Activated naive CD4-positive, alpha-beta T cell treated with anti-CD3 and anti-CD28 coated beads, Interleukin-2, amount 50 U/mL, for 24 hours (primary cell): ENCODE measurements around the gene BCL2.
A peak's percentile ranks its signal among the peaks of the same experiment; 100 is the strongest.

Source experiments
- H3K27ac Mint-ChIP-seq: one replicate; pipeline ENCODE4 v1.8.0; 2021; ENCODE audit warnings: mild to moderate bottlenecking, mixed read lengths
- H3K27me3 Mint-ChIP-seq: one replicate; pipeline ENCODE4 v1.8.0; 2021; ENCODE audit warnings: mixed read lengths
- H3K36me3 Mint-ChIP-seq: one replicate; pipeline ENCODE4 v1.8.0; 2021; ENCODE audit warnings: mixed read lengths
- H3K4me1 Mint-ChIP-seq: one replicate; pipeline ENCODE4 v1.8.0; 2021; ENCODE audit warnings: mixed read lengths
- H3K4me3 Mint-ChIP-seq: one replicate; pipeline ENCODE4 v1.8.0; 2021; ENCODE audit warnings: mild to moderate bottlenecking, mixed read lengths
- H3K9me3 Mint-ChIP-seq: one replicate; pipeline ENCODE4 v1.8.0; 2021; ENCODE audit warnings: mixed read lengths

Gene BCL2

DNA sequence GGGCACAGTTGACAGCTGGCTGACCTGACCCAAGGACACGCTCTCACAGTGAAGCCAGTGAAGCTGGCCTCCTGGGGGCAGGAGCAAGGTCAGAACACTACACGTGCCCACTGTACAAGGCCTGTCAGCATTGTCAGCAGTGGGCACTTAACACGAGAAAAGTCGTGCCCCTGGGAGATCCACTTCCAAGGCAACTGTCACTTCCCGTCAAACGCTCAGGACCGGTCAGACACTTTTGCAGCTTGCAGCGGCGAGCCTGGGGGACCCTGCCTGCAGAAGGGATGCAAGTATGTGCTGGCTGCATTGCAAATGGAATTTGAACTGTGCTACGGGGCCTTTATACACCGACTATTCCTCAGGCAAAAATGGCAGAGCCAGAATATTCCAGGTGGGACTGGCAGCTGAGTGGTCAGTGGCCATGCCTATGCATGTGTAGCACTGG is 176.2 kb downstream of the BCL2 start:
- Mint-ChIP-seq H3K27ac (peak overlapping the region; percentile 82), H3K9me3 (no peaks in the 10 kb centered on the region)

DNA sequence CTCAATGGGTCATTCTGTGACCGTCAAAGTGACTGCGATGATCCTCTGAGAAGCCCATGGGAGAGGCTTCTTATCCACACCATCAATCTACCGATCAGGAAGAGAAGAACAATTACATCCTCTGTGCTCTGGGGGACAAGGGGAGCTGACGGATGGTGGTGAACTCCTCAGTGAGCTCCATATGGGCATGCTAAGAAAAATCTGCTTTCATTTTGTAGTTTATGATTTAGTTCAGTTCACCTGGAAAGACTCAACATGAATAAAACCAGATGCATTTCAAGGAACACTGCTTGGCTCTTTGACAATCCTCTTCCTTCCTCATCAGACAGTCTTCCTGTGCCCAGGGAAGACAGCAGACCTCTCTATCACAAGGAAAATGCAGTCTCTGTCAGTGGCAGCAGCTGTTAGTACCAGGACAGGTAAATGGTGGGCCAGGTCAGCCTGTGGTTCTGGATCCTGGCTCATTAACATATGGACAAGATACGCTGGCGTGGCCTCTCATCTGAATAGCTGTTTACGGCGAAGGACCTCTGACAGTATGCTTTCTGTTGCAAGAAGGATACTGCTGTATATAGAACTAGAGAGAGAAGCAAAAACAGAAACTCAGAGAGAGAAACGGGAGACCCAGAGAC is 176.9 kb downstream of the BCL2 start:
- H3K4me1 Mint-ChIP-seq: peaks cover 79% of the 10 kb centered on the region
- H3K36me3 Mint-ChIP-seq: peaks cover 12% of the 10 kb centered on the region
- no peaks in the 10 kb centered on the region for H3K27me3 Mint-ChIP-seq
- peak overlapping the region; percentile 82 for H3K27ac Mint-ChIP-seq
- H3K4me3 Mint-ChIP-seq: peak overlapping the region; percentile 33
- H3K9me3 Mint-ChIP-seq: no peaks in the 10 kb centered on the region

More for the DNA sequence above, 176.2 kb downstream of the BCL2 start:
- Mint-ChIP-seq H3K4me1 (peaks cover 77% of the 10 kb centered on the region), H3K4me3 (no peak overlapping the region), H3K27me3 (no peaks in the 10 kb centered on the region), H3K36me3 (peaks cover 14% of the 10 kb centered on the region)

DNA sequence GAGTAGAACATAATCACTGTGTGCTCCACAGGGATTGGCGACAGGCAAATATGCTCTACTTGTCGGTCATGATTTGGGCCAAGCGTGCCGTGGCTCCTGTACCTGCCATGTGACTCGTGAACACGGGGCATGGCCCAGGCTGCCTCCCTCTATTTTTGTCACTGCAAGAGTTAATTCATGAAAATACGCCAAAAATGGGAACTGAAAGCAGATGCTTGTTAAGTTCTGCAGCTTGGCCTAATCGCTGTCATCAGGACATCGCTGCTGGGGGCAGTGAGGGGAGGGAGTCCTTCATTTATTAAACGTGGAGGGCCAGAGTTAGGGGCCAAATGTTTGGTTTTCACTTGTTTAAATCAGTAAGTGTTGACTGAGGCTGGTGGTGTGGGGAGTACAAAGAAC is 177.8 kb downstream of the BCL2 start:
- H3K27ac Mint-ChIP-seq: peak overlapping the region; percentile 51
- no peaks in the 10 kb centered on the region for H3K27me3 Mint-ChIP-seq
- peaks cover 85% of the 10 kb centered on the region for H3K4me1 Mint-ChIP-seq
- peaks cover 12% of the 10 kb centered on the region for H3K36me3 Mint-ChIP-seq
- no peak overlapping the region for H3K4me3 Mint-ChIP-seq
- no peaks in the 10 kb centered on the region for H3K9me3 Mint-ChIP-seq

DNA sequence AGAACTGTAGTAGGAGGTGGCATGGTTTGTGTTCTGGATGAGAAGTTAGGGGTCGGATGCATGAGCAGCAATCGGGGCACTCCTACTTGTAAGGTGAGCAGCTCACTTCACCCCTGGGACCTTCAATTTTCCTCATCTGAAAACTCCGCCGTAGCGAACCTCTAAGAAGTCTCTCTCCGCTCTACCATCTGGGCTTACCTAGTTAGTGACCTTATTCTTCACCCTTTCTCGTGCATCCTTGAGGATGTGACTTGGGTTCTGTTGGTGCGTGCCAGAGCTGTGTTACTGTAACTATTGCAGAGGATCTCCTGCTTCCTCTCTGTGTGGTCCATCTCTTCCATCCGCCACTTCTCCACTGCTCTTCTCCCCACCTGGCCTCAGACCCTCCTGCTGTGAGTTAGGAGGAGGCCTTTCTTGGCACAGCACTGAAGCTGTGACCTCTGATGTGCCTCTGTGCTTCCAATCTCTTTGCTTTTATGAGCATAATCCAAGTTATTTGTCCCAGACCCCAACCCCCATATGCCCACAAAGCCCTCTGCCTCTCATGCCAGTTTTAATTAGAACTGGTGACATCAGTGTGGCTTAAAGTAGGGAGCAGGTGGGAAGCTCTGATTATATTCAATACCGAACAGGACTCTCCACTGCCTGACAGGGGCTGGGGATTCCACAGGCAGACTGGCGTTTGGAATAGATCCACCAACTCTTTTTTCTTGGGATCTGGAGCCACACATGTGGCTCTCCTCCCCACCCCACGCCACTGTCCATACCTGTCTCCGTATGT is 178.4 kb downstream of the BCL2 start:
- H3K4me3 Mint-ChIP-seq: no peak overlapping the region
- peaks cover 87% of the 10 kb centered on the region for H3K4me1 Mint-ChIP-seq
- H3K27me3 Mint-ChIP-seq: no peaks in the 10 kb centered on the region
- no peaks in the 10 kb centered on the region for H3K9me3 Mint-ChIP-seq
- H3K27ac Mint-ChIP-seq: peak overlapping the region; percentile 51
- H3K36me3 Mint-ChIP-seq: peaks cover 12% of the 10 kb centered on the region

DNA sequence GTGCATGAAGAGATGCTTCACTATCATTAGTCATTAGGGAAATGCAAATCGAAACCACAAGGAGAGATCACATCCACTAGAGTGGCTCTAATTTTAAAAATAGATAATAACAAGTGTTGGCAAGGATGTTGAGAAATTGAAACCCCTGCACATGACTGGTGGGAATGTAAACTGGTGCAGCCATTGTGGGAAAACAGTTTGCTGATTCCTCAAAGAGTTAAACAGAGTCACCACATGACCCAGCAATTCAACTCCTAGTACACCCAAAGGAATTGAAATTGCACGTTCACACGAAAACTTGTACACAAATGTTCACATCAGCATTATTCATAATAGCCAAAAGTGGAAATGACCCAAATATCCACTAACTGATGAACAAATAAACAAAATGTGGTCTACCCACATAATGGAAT is 179.5 kb downstream of the BCL2 start:
- Mint-ChIP-seq H3K4me3 (peak overlapping the region; percentile 3), H3K36me3 (peaks cover 14% of the 10 kb centered on the region), H3K27ac (peak overlapping the region; percentile 88), H3K9me3 (no peaks in the 10 kb centered on the region), H3K27me3 (no peaks in the 10 kb centered on the region), H3K4me1 (peaks cover 89% of the 10 kb centered on the region)

DNA sequence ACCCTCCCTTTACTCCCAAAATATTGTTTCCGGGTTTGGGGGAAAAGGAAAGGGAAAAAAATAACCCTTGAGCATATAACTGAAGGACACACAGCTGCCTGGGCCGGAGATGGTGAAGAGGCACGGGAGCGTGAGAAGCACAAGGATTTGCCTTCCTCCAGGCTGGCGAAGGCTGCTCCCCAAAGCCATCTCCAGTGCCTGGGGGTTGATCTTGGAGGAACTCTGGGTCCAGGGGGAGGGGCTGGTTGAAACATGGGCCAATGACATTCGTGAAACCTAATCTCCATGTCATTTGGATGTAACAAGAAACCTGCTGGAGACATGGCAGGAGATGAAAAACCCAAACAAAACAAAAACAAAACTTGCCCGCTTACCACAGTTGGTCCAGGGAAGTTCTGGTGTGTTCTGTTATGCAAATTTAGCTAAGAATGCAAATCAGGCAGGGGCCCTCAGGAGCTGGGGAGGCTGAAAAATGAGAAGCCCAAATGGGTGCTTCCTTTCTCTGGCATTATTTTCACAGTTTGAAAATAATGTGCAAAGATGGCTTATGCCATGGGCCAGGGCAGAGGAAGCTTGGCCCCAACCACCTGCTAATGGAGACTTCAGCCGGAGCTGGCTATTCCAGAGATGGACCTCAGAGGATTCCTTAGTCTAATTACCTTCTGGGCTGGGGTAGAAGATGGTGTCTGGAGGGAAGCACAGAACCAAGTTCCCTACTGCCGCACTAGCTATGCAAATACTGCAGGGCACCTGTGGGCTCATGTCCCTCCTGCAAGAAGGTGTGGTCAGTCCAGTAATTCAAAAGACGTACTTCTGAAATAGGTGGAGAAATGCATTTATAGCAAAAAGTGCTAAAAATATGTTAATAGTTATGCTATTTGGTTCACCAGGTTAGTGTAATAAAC is 180.9 kb downstream of the BCL2 start:
- Mint-ChIP-seq H3K36me3 (peaks cover 13% of the 10 kb centered on the region), H3K4me3 (peak overlapping the region; percentile 86), H3K27me3 (no peaks in the 10 kb centered on the region), H3K4me1 (peaks cover 87% of the 10 kb centered on the region), H3K27ac (peak overlapping the region; percentile 98), H3K9me3 (no peaks in the 10 kb centered on the region)

DNA sequence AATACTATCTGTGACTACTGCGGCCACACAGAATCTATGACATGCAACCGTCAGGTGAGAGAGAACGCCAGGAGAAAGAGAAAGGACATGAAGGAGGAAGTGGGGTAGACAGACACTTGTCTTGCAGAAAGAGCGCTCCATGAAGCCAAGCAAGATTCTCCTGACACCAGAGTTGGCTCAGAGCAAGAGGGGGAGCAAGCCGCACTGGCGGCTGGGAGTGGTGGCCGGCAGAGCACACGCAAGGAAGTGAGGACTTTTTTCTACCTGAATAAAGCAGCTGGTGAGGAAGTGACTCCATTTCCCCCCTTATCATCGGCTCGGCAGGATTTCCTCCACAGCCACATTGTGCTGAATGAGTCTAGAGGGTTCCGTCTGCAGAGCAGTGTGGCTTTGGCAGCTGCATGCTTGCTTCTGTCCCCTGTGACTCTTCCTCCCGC is 181.6 kb downstream of the BCL2 start:
- H3K36me3 Mint-ChIP-seq: peaks cover 13% of the 10 kb centered on the region
- H3K27ac Mint-ChIP-seq: peak overlapping the region; percentile 98
- peak overlapping the region; percentile 86 for H3K4me3 Mint-ChIP-seq
- H3K9me3 Mint-ChIP-seq: no peaks in the 10 kb centered on the region
- H3K4me1 Mint-ChIP-seq: peaks cover 87% of the 10 kb centered on the region
- no peaks in the 10 kb centered on the region for H3K27me3 Mint-ChIP-seq

DNA sequence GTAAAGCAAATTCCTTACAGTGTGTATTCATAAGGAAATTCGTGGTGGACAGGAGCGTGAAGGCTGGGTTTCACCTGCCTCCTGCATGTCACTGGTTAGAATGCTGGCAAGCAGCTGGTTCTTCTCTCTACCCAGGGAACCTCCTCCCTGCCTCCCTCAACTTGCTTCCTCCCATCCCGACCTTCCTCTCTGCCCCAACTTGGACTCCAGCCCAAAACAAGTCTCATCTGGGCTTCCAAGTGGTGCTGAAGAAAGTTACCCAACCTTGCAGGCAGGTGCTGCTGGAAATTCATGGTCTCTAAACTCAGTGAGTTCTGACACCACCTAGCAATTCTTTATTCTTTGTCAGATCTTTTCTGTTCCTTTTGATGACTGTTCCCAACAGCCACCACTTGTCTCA is 184.5 kb downstream of the BCL2 start:
- H3K4me3 Mint-ChIP-seq: no peak overlapping the region
- H3K27ac Mint-ChIP-seq: peak overlapping the region; percentile 78
- H3K9me3 Mint-ChIP-seq: no peaks in the 10 kb centered on the region
- H3K36me3 Mint-ChIP-seq: peaks cover 2% of the 10 kb centered on the region
- H3K4me1 Mint-ChIP-seq: peaks cover 83% of the 10 kb centered on the region
- no peaks in the 10 kb centered on the region for H3K27me3 Mint-ChIP-seq

DNA sequence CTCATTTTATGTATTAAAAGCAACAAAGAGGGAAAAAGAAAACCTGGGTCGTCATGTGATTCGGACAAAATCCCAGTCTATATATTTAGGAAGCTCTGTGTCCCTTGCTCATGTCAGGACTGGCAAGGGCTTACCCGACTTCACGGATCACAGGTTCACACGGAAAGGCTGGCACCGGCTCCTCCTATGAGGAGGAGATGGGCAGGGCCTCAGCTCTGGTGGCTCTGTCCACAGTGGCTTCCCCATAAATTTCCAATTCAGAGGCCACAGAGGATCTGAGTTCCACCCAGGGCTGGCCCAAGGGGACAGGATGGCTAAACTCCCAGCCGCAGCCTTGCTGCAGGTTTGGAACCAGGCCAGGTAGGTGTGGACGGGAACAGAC is 186.8 kb downstream of the BCL2 start:
- Mint-ChIP-seq H3K4me1 (peaks cover 63% of the 10 kb centered on the region), H3K36me3 (peaks cover 4% of the 10 kb centered on the region), H3K4me3 (no peak overlapping the region)

DNA sequence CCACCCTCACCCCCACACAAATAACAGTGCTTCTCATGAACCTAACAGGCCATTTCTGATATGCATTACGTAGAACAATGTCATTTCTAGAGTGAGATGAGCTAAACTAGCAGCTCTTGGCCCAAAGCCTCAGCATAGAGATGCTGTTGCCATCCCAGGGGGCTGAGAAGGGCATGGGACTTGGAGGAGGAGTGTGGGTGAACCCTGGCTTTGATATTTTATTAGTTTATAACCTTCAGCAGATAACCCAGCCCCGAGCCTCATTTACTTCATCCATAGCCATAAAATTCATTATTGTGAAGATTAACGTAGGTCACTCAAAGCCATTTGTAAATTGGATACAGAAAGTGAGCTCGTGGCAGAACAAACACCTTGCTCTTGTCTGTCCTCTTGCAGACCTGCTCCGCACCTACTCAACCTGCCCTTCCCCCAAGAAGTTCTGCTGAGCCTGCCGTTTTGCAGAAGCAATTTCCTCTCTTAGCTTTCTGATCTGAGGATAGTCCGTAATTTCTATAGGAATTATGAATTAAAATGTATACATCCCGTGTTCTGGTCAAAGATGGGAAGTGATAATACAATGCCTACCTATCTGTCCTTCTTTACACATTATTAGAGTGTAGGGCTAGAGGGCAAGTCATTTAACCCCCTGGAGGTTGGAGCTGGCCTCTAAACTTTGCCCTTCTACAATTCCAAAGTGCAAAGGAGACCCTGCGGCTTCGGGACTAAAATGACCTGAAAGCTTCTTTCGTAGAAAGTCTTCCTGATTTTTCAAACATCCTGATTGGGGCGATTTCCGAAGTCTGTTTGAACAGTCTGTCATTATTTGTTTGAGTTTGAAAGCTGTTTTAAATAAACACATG is 187.4 kb downstream of the BCL2 start:
- peak overlapping the region; percentile 60 for H3K4me3 Mint-ChIP-seq
- no peaks in the 10 kb centered on the region for H3K27me3 Mint-ChIP-seq
- peaks cover 59% of the 10 kb centered on the region for H3K4me1 Mint-ChIP-seq
- no peaks in the 10 kb centered on the region for H3K9me3 Mint-ChIP-seq
- H3K27ac Mint-ChIP-seq: peak overlapping the region; percentile 79
- H3K36me3 Mint-ChIP-seq: peaks cover 5% of the 10 kb centered on the region

More for the DNA sequence above, 186.8 kb downstream of the BCL2 start:
- Mint-ChIP-seq H3K27me3 (no peaks in the 10 kb centered on the region), H3K9me3 (no peaks in the 10 kb centered on the region), H3K27ac (peak overlapping the region; percentile 86)

DNA sequence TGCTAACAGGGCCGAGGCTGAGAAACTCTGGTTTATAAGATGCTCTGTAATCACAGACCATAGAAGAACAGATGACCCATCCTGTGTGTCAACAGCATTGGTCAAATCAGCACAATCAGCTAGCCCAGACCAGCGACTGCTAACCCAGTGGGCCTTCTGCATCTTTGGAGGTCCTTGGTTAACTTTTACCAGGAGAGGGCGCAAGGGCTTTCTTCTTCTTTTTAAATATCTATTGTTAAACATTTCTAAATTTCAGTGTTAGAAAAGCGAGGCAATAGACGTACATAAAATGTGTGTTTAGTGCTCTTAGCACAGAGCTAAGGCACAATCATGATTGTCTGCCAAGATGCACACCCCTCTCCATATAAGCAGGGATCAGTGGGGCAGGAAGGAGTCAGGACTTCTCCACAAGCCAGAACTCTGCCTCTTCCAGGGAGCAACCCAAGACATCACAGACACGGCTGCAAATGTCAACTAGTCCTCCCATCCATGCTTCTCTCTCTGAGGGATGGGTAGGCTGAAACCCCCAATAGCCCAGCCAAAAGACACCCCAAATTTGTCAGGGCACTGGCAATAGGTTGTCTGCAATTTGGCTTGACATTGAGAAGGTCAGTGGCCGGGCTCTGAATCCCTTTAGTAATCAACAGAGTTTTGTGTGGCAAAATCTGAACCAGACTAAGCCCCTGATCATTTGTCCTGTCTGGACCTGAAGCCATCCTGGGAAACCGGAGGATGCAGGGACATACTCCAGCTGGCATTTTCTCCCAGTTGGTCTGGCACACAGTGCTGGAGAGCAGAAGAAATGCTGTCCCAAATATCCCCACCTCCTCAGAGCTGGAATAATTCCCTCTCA is 188.2 kb downstream of the BCL2 start:
- peak overlapping the region; percentile 53 for H3K4me3 Mint-ChIP-seq
- peaks cover 50% of the 10 kb centered on the region for H3K4me1 Mint-ChIP-seq
- H3K9me3 Mint-ChIP-seq: no peaks in the 10 kb centered on the region
- H3K27ac Mint-ChIP-seq: peak overlapping the region; percentile 80
- H3K36me3 Mint-ChIP-seq: peaks cover 6% of the 10 kb centered on the region
- H3K27me3 Mint-ChIP-seq: no peaks in the 10 kb centered on the region

DNA sequence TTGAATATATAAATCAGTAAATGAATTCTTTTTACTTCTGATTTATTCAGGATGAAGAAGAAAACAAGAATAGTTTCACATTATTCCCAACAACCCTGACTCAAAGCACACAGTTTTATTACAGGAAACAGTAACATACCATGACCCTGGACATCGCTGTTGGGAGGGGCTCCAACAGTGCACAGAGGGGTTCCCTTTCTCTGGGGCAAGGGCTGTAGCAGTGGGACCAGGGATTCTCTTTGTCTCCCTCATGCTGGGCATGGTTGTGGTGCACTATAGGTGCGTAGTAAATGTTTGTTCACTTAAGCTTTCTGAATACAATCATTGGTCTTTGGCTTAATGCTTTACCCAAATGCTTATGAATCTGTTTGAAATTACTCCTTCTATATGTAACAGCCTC is 189.4 kb downstream of the BCL2 start:
- Mint-ChIP-seq H3K4me3 (no peak overlapping the region), H3K36me3 (peaks cover 4% of the 10 kb centered on the region), H3K27ac (no peak overlapping the region), H3K9me3 (no peaks in the 10 kb centered on the region), H3K27me3 (no peaks in the 10 kb centered on the region), H3K4me1 (peaks cover 38% of the 10 kb centered on the region)

DNA sequence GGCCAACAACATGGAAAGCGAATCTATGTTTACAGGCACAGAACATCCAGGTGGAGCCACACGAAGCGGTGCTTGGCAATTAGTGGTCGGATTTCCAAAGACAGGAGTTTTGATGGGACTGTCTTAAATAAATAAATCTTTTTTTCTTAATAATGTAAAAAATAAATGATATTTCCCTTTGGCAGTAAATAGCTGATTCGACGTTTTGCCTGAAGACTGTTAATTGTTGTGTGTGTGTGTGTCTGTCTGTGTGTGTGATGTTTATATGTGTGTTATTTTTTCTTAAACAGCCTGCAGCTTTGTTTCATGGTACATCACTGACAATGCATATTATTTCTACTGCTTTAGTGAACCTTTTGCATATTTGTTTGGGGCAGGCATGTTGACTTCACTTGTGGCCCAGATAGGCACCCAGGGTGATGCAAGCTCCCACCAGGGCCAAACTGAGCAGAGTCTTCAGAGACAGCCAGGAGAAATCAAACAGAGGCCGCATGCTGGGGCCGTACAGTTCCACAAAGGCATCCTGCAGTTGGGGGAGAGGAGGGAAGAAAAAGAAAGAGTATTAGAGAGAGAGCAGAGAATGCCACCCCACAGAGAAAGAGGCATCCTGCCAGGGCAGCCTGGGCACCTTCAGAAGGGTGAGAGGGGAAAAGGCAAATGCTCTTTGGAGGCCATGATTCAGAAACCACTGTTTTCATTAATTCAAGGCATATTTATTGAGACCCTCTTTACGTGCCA is 191.2 kb downstream of the BCL2 start:
- Mint-ChIP-seq H3K27ac (peak overlapping the region; percentile 86), H3K36me3 (peaks cover 5% of the 10 kb centered on the region), H3K4me1 (peaks cover 31% of the 10 kb centered on the region), H3K9me3 (no peaks in the 10 kb centered on the region), H3K4me3 (no peak overlapping the region), H3K27me3 (no peaks in the 10 kb centered on the region)
